Activated T-helper 2 cell treated with anti-CD3 and anti-CD28 coated beads, Interferon-gamma antibody, Interleukin-2, Interleukin-4, amounts not matched to agents 10 μg/mL and 5 μg/mL and 100 μg/mL, durations not matched to agents 14 hours and 24 hours and 36 hours (primary cell): Measurements from ENCODE around the gene KRT31. TPM values are rescaled to one million over a fixed set of nuclear protein-coding genes. Genes with fewer than 3 reads are reported as not detected.
"Not testable (repeated sequence)": the region's sequence is repeated elsewhere in the genome, so short reads cannot be mapped to it uniquely, and the experiment has no call there.

Experiments used
- DNase-seq: peaks from one replicate; pipeline ENCODE4 v3.0.0; 2021; ENCODE audit warnings: low spot score
- H3K27ac Mint-ChIP-seq: one replicate; pipeline ENCODE4 v1.8.0; 2021; ENCODE audit warnings: mixed read lengths
- H3K27me3 Mint-ChIP-seq: one replicate; pipeline ENCODE4 v1.8.0; 2021; ENCODE audit warnings: low read depth, mixed read lengths
- H3K36me3 Mint-ChIP-seq: one replicate; pipeline ENCODE4 v1.8.0; 2021; ENCODE audit warnings: low read depth, mixed read lengths
- H3K4me1 Mint-ChIP-seq: one replicate; pipeline ENCODE4 v1.8.0; 2021; ENCODE audit warnings: low read depth, mixed read lengths
- H3K4me3 Mint-ChIP-seq: one replicate; pipeline ENCODE4 v1.8.0; 2021; ENCODE audit warnings: low read depth, mild to moderate bottlenecking, moderate library complexity, mixed read lengths
- H3K9me3 Mint-ChIP-seq: one replicate; pipeline ENCODE4 v1.8.0; 2021; ENCODE audit warnings: mixed read lengths
- intact Hi-C: fragments of 100-400 bp; cut with micrococcal nuclease; formaldehyde crosslinking; loops from one replicate; pipeline ENCODE4 v1.15.1; 2023
- total RNA-seq: library from RNA; stranded (reverse); gene quantifications from 2 replicates; pipeline ENCODE4 v1.2.3, GENCODE V29; 2022

Gene KRT31
- total RNA-seq, 1 donor from 2014 or later, result not detected

DNA sequence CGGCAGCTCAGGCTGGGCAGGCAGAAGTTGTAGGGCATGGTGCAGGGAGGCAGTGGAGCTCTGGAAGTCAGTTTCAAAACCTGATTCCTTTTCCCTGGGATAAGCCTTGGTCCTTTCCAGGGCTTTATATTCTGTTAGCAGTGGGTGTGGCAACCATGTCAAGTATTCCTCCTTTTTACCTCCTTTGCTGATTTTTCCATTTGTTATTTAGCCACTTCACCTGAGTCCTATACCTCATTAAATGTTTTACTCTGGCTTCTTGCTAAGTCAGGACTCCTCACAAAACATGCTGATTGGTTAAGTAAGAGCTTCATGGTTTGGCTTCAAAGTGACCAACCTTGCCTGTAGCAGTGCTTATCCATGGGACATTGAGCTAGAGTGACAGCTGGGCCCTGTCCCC lies 27.7 kb downstream of the KRT31 start, which contains the start of gene KRT33B:
TSS of gene KRT33B (minus strand) at position 101 of the 400 bp plus-strand sequence. CDS start at position 38, 63 bp downstream.
- peaks cover 20% of the 10 kb centered on the region for H3K27me3 Mint-ChIP-seq
- no peaks in the 10 kb centered on the region for H3K36me3 Mint-ChIP-seq
- H3K27ac Mint-ChIP-seq, result no peak within 1 kb of the TSS
- no peak within 1 kb of the TSS for H3K4me3 Mint-ChIP-seq
- no peak for DNase-seq
- no peaks in the 10 kb centered on the region for H3K9me3 Mint-ChIP-seq
- H3K4me1 Mint-ChIP-seq, result no peaks in the 10 kb centered on the region
- intact Hi-C loops, result no loop called here

- H3K36me3 Mint-ChIP-seq, result no peaks in the 10 kb centered on the region
- no peak overlapping the region for H3K27ac Mint-ChIP-seq
- DNase-seq, result no peak
- intact Hi-C loops, result no loop called here
- H3K4me3 Mint-ChIP-seq, result no peak overlapping the region
- no peaks in the 10 kb centered on the region for H3K9me3 Mint-ChIP-seq
- peaks cover 15% of the 10 kb centered on the region for H3K27me3 Mint-ChIP-seq
- no peaks in the 10 kb centered on the region for H3K4me1 Mint-ChIP-seq
Observed at GRCh38 chr17:41369023-41369422, 28.4 kb downstream of the KRT31 start.

- peaks cover 14% of the 10 kb centered on the region for H3K27me3 Mint-ChIP-seq
- H3K36me3 Mint-ChIP-seq, result no peaks in the 10 kb centered on the region
- H3K4me3 Mint-ChIP-seq, result no peak overlapping the region
- DNase-seq, result no peak
- no peak overlapping the region for H3K27ac Mint-ChIP-seq
- H3K4me1 Mint-ChIP-seq, result no peaks in the 10 kb centered on the region
- intact Hi-C loops, result no loop called here
- H3K9me3 Mint-ChIP-seq, result no peaks in the 10 kb centered on the region
Observed at GRCh38 chr17:41367426-41368075, 29.9 kb downstream of the KRT31 start.

DNA sequence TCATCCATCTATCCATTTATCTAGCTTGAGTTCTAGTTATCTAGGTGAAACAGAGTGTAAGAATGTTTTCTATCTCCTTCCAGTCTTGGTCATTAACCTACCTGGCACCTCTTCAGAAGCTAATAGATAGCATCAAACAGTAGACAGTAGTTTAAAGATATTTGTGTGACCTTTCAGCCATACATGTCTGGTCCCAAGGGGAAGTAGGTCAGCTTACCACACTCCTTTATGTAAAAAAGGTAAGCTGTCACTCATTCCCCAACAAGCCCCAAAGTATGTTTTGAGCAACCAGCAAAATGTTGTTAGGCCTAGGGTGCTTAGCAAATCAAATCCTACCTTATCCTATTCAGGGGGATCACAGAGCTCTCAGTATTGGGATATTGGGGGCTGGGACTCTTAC lies 31.3 kb downstream of the KRT31 start:
- no peak for DNase-seq
- intact Hi-C loops, result no loop called here
- Mint-ChIP-seq H3K36me3 (no peaks in the 10 kb centered on the region), H3K27me3 (peaks cover 14% of the 10 kb centered on the region), H3K4me1 (no peaks in the 10 kb centered on the region), H3K9me3 (no peaks in the 10 kb centered on the region), H3K27ac (no peak overlapping the region), H3K4me3 (no peak overlapping the region)

DNA sequence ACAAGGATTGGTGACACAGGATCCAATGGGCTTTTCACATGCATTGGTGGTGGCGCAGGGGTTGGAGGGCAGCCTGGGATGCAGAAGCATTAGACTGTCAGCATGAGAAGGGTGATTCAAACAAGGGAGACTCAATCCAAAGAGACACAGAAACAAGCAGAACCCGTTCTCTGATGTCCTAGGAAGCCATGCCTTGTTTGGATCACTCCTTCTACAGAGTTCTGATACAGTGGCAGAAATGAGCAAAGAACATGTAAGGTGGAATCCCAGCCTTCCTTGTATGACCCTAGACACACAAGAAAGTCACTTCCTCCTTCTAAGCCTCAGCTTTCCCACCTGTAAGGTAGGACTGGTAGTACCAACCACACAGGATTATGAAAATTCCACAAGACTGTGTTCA lies 33.5 kb downstream of the KRT31 start:
- no peaks in the 10 kb centered on the region for H3K4me1 Mint-ChIP-seq
- no peaks in the 10 kb centered on the region for H3K36me3 Mint-ChIP-seq
- no peak overlapping the region for H3K4me3 Mint-ChIP-seq
- H3K27ac Mint-ChIP-seq, result no peak overlapping the region
- no peaks in the 10 kb centered on the region for H3K9me3 Mint-ChIP-seq
- peaks cover 9% of the 10 kb centered on the region for H3K27me3 Mint-ChIP-seq
- DNase-seq, result no peak
- intact Hi-C loops, result no loop called here

DNA sequence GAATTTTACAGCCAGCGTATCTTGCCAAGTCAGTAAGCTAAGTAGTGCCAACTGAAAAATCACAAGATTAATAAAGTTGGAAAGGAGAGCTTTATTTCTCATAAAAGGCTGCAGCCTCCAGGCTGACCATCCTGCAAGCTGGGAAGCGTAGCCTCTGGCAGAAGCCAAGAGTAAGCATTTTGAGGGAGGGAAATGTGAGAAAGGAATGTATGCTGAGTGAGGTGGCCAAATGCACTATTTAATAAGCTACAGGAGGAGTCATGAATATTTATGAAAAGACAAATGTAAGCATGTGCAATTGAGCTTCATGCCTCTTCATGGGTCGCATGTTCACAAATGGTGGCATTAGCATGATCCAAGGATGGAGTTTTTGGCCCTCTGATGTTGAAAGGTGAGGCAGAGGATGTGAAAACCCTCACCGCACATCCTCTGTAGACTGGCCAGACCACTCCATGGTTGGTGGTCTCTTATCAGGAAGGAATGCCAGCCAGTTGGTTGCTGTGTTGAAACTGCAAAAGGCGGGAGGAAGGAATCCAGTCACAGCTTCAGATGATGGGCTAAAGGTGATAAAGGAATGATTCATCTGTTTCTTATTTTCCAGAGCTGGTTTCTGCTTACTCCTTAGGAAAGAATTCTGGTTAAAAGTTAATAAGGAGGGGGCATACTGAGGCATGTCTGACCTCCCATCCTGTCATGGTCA lies 37.0 kb downstream of the KRT31 start:
- Mint-ChIP-seq H3K36me3 (no peaks in the 10 kb centered on the region), H3K27ac (no peak overlapping the region), H3K27me3 (peaks cover 8% of the 10 kb centered on the region), H3K4me1 (no peaks in the 10 kb centered on the region), H3K9me3 (no peaks in the 10 kb centered on the region), H3K4me3 (no peak overlapping the region)
- no peak for DNase-seq
- intact Hi-C loops, result no loop called here

- intact Hi-C loops, result no loop called here
- Mint-ChIP-seq H3K27ac (no peak overlapping the region), H3K9me3 (no peaks in the 10 kb centered on the region), H3K27me3 (peaks cover 25% of the 10 kb centered on the region), H3K4me3 (no peak overlapping the region), H3K36me3 (no peaks in the 10 kb centered on the region), H3K4me1 (no peaks in the 10 kb centered on the region)
- DNase-seq, result no peak
Observed at GRCh38 chr17:41354536-41354935, 42.9 kb downstream of the KRT31 start.

GRCh38 chr17:41352597-41353366 lies 44.6 kb downstream of the KRT31 start:
- no peak overlapping the region for H3K27ac Mint-ChIP-seq
- no peaks in the 10 kb centered on the region for H3K36me3 Mint-ChIP-seq
- peaks cover 27% of the 10 kb centered on the region for H3K27me3 Mint-ChIP-seq
- H3K9me3 Mint-ChIP-seq, result no peaks in the 10 kb centered on the region
- H3K4me3 Mint-ChIP-seq, result no peak overlapping the region
- intact Hi-C loops, result no loop called here
- no peaks in the 10 kb centered on the region for H3K4me1 Mint-ChIP-seq
- no peak for DNase-seq

GRCh38 chr17:41351177-41351576 lies 46.2 kb downstream of the KRT31 start:
- Mint-ChIP-seq H3K4me1 (no peaks in the 10 kb centered on the region), H3K9me3 (no peaks in the 10 kb centered on the region), H3K4me3 (no peak overlapping the region), H3K27me3 (peaks cover 24% of the 10 kb centered on the region), H3K36me3 (no peaks in the 10 kb centered on the region), H3K27ac (no peak overlapping the region)
- intact Hi-C loops, result no loop called here
- DNase-seq, result no peak

DNA sequence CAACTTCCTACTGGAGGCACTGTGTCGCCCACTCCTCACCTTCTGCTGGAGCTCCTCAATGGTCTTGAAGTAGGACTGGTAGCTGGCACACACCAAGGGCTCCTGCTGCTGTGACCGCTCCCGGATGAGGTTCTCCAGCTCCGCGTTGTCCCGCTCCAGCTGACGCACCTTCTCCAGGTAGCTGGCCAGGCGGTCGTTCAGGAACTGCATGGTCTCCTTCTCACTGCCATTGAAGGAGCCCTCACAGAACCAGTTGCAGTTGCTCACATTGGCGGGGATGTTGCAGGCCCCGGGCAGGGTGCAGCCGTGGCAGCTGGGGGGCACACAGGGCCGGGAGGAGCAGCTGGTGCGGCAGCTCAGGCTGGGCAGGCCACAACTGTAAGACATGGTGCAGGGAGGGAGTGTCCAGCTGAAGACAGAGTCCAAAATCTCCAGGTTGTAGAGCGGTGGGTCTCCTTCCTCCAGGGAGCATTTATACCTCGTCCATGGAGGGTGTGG lies 47.0 kb downstream of the KRT31 start, which contains the start of gene KRT33A:
TSS of gene KRT33A (minus strand) at position 448 of the 498 bp plus-strand sequence. CDS start at position 387, 61 bp downstream.
- H3K36me3 Mint-ChIP-seq, H3K4me1 Mint-ChIP-seq, H3K9me3 Mint-ChIP-seq, H3K27ac Mint-ChIP-seq, DNase-seq, H3K4me3 Mint-ChIP-seq, intact Hi-C loops: not testable (repeated sequence)
- H3K27me3 Mint-ChIP-seq, result peaks cover 25% of the 10 kb centered on the region

DNA sequence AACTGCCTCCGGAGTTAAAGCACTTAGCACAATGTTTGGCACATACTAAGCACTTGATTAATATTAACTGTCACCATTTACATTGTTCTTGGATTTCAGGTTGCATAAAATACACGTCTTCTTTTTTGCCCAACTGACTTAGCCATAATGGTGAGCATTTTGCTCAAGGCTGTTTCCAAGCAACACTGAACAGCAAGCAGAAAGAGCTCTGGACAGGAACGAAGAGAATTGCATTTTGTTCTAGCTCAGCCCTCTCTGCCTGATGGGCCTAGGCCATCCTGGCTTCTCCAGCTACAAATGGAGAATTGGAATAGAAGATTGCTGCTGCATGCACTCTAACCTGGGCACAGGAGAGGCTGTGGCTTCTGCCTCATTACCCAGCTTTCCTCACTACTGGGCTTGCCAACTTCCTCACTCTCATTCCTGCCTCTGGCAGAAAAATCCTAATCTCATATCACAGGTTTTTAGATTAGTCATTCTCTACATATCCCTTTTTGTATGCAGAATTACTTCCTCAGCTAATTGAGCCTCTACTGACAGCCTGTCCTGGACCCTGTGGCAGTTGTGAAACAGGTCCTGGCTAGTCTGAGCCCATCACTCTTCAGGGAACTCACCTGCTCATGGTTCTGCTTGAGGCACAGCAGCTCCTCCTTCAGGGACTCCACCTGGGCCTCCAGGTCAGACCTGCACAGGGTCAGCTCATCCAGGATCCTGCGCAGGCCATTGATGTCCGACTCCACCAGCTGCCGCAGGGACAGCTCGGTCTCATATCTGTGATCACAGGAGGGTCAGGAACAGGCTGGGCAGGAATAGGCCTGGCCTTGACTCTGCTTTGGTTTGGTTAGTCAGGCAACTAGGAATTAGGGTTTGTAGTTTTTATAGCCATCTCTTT lies 49.3 kb downstream of the KRT31 start:
- no peak overlapping the region for H3K4me3 Mint-ChIP-seq
- H3K27ac Mint-ChIP-seq, result no peak overlapping the region

GRCh38 chr17:41346421-41346820 lies 51.0 kb downstream of the KRT31 start:
- H3K4me3 Mint-ChIP-seq, H3K36me3 Mint-ChIP-seq, DNase-seq, H3K27ac Mint-ChIP-seq, H3K4me1 Mint-ChIP-seq, intact Hi-C loops: not testable (repeated sequence)
- Mint-ChIP-seq H3K9me3 (peaks cover 18% of the 10 kb centered on the region), H3K27me3 (peaks cover 24% of the 10 kb centered on the region)

More for the DNA sequence above, 49.3 kb downstream of the KRT31 start:
- peaks cover 27% of the 10 kb centered on the region for H3K27me3 Mint-ChIP-seq
- H3K9me3 Mint-ChIP-seq, result peaks cover 3% of the 10 kb centered on the region
- no peaks in the 10 kb centered on the region for H3K4me1 Mint-ChIP-seq
- H3K36me3 Mint-ChIP-seq, result peaks cover 4% of the 10 kb centered on the region
- intact Hi-C loops, result no loop called here
- no peak for DNase-seq
